Stimulated activated CD8-positive, alpha-beta memory T cell treated with anti-CD3 and anti-CD28 coated beads, Interleukin-2, amount 100 ng/mL, for 1 hour (primary cell): ENCODE measurements around the gene GPATCH8.
"Not testable (repeated sequence)": the region's sequence is repeated elsewhere in the genome, so short reads cannot be mapped to it uniquely, and the experiment has no call there.

Source experiments
- DNase-seq, 2 donors: peaks; one replicate each; pipeline ENCODE4 v3.0.0-alpha.2; 2020; ENCODE audit warnings: low read depth in 2 of 2

GPATCH8 gene

GRCh38 chr17:44375196-44376017, 127.8 kb downstream of the GPATCH8 start:
- DNase-seq: no peak

GRCh38 chr17:44374306-44375195, 128.7 kb downstream of the GPATCH8 start:
- DNase-seq: no peak

GRCh38 chr17:44372036-44372435, 131.2 kb downstream of the GPATCH8 start:
- DNase-seq: no peak

GRCh38 chr17:44369414-44370023, 133.7 kb downstream of the GPATCH8 start:
- DNase-seq: not testable (repeated sequence)

- not testable (repeated sequence) for DNase-seq
These were observed 134.6 kb downstream of the GPATCH8 start for GRCh38 chr17:44368391-44369243.

- DNase-seq: no peak
These were observed 135.8 kb downstream of the GPATCH8 start for GRCh38 chr17:44367231-44367979.

GRCh38 chr17:44365051-44365450, 138.2 kb downstream of the GPATCH8 start:
- not testable (repeated sequence) for DNase-seq

GRCh38 chr17:44363613-44364159, 139.5 kb downstream of the GPATCH8 start, which contains the start of gene FAM171A2:
Gene FAM171A2, minus strand, starts transcription at chr17:44363853. Its CDS starts 139 bp downstream, at chr17:44363714.
- peak in 1 of 2 donors; percentile 43 for DNase-seq

GRCh38 chr17:44362949-44363612, 140.1 kb downstream of the GPATCH8 start:
- DNase-seq: no peak

GRCh38 chr17:44362459-44362948, 140.7 kb downstream of the GPATCH8 start:
- DNase-seq: no peak

GRCh38 chr17:44361292-44362260, 141.6 kb downstream of the GPATCH8 start:
- no peak for DNase-seq

GRCh38 chr17:44360826-44361225, 142.4 kb downstream of the GPATCH8 start:
- DNase-seq: no peak

- no peak for DNase-seq
These were observed 143.1 kb downstream of the GPATCH8 start for GRCh38 chr17:44360144-44360533.

GRCh38 chr17:44359458-44360143, 143.6 kb downstream of the GPATCH8 start:
- DNase-seq: no peak

- DNase-seq: no peak
These were observed 144.2 kb downstream of the GPATCH8 start for GRCh38 chr17:44359006-44359405.

GRCh38 chr17:44358066-44358465, 145.1 kb downstream of the GPATCH8 start:
- no peak for DNase-seq

- DNase-seq: no peak
These were observed 147.0 kb downstream of the GPATCH8 start for GRCh38 chr17:44356241-44356640.
